Endometrial microvascular endothelial cells (primary cell): ENCODE data around the gene CAP2. TPM values are rescaled to one million over a fixed set of nuclear protein-coding genes. Genes with fewer than 3 reads are reported as not detected.
"Not testable (repeated sequence)": the region's sequence is repeated elsewhere in the genome, so short reads cannot be mapped to it uniquely, and the experiment has no call there.

Source experiments
- in situ Hi-C: cut with HindIII; loops from 2 replicates; pipeline ENCODE4 v1.10.0; 2017; ENCODE audit warnings: low sequenced_read_pairs, low pct_unique_long_range_greater_than_20kb; ENCODE audit errors: inconsistent ontology term
- total RNA-seq: library from RNA; depleted of rRNA; stranded (reverse); fragments of >200 nt; gene quantifications from one replicate; pipeline ENCODE4 v1.2.3, GENCODE V29; 2015; ENCODE audit errors: inconsistent ontology term

CAP2 gene
- total RNA-seq, 1 donor from 2014 or later, result 25.9 TPM

DNA sequence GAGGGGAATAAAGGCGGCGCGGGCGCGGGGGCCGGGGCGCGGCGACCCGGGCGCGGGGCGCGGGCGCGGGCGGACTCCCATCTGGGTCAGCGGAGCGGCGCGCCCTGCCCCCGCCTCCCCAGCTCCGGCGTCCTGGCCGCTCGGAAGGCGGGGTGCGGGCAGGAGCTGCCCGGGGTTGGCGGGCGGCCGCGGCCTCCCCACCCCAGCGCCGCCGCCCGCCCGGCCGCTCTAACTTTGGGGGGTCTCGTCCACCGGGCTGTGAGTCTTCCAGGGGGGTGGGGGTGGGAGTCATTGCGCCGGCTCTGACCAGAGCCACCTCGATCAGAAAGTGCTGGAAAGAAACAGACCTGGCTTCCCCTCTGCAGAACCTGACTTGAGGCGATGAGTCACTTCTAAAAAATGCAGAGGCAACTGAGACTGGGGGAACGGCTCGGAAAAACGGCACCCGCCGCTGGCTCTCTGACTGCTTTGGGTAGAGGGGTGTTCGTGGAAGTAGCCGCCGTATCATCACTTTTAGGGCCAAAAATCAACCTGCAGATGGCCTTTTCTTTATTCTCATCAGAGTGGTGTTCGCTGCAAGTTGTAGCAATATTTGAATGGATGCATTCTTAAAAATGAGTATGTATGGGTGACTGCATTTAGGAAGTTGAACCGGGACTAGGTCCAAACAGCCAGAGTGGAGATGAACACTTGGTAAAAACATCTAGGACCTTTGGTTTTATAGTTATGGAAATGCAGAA lies 667 bp downstream of the CAP2 start:
- in situ Hi-C loops, result no loop called here

- in situ Hi-C loops, result no loop called here
Measured at GRCh38 chr6:17395112-17395511, 1.7 kb downstream of the CAP2 start.

- in situ Hi-C loops, result no loop called here
Measured at GRCh38 chr6:17396256-17396655, 2.9 kb downstream of the CAP2 start.

- in situ Hi-C loops, result no loop called here
Measured at GRCh38 chr6:17397764-17398194, 4.4 kb downstream of the CAP2 start.

GRCh38 chr6:17405181-17405943 lies 12.0 kb downstream of the CAP2 start:
- in situ Hi-C loops, result not testable (repeated sequence)

DNA sequence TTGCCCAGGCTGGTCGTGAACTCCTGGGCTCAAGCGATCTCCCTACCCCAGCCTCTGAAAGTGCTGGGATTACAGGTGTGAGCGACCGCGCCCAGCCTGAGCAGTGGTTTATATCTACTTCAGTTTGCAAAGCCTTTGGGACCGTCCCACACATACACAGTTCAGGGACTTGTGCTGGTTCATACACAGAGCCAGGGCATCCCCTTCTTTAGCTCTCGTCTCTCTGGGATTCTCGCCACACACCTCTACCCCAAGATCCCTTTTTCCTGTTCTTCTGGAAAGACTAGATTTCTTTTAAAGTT lies 12.5 kb downstream of the CAP2 start:
- in situ Hi-C loops, result no loop called here

DNA sequence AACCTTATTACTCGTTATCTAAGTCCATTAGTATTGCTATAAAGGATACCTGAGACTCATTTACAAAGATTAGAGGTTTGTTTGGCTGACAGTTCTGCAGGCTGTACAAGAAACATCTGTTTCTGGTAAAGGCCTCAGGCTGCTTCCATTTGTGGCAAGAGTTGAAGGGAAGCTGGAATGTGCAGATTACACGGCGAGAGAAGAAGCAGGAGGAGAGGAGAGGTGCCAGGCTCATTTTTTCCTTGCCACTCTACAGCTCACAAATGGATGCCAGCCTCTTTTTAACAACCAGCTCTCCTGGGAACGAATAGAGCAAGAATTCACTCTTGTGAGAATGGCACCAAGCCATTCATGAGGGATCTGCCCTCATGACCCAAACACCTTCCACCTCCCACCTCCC lies 14.7 kb downstream of the CAP2 start:
- in situ Hi-C loops, result no loop called here

DNA sequence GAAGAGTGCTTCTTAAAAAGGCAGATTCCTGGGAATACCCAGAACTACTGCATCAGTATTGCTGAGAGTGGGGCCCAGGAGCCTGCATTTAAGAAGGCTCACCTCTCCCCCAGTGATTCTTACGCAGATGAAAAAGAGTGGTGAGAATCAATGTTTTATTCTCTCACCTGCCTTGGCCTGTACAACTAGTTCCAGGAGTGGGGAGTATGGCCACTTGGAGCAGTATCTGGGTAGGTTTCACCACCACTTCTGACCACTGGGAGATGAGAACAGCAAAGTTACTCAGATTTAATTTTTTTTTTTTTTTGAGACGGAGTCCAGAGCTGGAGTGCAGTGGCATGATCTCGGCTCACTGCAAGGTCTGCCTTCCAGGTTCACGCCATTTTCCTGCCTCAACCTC lies 16.9 kb downstream of the CAP2 start:
- in situ Hi-C loops, result no loop called here

GRCh38 chr6:17413313-17413750 lies 19.9 kb downstream of the CAP2 start:
- in situ Hi-C loops, result no loop called here

- in situ Hi-C loops, result not testable (repeated sequence)
Measured at GRCh38 chr6:17414395-17414794, 21.0 kb downstream of the CAP2 start.

- in situ Hi-C loops, result no loop called here
Measured at GRCh38 chr6:17415321-17415720, 21.9 kb downstream of the CAP2 start.

DNA sequence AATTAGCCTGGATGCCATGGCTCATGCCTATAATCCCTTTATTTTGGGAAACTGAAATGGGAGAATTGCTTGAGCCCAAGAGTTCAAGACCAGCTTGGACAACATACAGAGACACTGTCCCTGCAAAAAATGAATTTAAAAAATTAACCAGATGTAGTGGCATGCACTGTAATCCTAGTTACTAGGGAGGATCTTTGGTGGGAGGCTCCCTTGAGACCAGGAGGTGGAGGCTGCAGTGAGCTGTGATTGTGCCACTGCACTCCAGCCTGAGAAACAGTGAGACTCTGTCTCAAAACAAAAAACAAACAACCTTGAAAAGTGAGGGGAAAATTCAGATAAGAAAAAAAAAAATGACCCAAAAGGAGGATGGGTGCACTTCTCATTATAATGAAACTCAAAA lies 23.4 kb downstream of the CAP2 start:
- in situ Hi-C loops, result no loop called here

- in situ Hi-C loops, result no loop called here
Measured at GRCh38 chr6:17417817-17418216, 24.4 kb downstream of the CAP2 start.

DNA sequence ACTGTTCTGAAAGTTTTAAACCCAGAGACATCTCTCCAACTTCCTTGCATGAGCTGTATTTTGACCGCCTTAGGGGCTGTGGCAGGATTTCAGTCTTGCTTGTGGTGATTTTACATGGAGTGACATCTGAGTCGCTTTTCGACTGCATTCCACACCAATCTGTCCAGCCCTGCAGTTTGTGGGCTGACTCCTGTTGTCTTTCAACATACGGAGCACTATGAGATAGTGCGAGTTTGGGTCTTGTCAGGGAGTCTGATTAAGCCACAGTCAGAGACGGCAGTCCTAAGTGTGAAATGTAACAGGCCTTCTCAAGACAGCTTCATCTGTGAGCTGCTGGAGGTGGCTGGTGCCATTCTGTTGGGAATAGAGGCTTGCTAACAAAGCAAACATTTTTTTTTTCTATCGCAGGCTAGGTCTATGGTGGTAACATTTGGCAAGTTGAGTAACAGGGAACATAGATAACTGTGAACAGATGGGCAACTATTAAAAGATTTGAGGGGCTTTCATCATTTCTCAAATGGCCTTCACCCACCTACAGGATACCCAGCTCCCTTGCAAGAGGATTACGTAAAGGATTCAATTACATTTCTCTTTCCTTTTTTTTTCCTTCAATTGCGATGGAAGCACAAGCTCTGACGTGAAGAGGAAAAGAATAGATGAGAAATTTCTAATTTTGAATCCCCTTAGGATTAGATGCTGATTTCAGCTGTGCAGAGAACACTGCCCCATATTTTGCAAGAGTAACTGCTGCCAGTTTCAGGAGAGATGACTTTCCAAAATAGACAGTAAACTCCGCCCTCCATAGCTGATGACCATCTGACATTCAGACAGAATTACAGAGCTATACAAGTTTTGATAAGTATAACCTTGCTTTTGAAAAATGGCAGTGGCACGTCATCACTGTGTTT lies 25.1 kb downstream of the CAP2 start:
- in situ Hi-C loops, result no loop called here

GRCh38 chr6:17419189-17419575 lies 25.8 kb downstream of the CAP2 start:
- in situ Hi-C loops, result no loop called here

DNA sequence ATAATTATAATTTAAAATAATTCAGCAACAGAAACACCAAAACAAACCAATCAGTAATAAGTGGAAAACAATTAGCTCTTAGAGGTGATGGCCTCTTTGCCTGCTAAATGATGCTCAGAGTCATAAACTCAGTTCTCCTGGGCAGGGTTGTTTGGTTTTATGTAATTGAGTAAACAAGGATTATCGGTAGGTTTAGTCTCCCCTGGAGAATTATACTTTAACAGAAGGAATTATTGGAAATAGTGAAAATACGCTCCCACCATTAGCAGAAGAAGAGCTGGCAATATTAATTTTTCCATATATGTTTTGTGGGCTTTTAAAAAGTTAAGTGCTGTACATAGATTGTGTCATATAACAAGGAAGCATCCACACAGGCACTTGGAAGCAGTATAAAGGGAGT lies 27.0 kb downstream of the CAP2 start:
- in situ Hi-C loops, result no loop called here

- in situ Hi-C loops, result no loop called here
Measured at GRCh38 chr6:17421406-17421805, 28.0 kb downstream of the CAP2 start.

- in situ Hi-C loops, result no loop called here
Measured at GRCh38 chr6:17423026-17423425, 29.6 kb downstream of the CAP2 start.

DNA sequence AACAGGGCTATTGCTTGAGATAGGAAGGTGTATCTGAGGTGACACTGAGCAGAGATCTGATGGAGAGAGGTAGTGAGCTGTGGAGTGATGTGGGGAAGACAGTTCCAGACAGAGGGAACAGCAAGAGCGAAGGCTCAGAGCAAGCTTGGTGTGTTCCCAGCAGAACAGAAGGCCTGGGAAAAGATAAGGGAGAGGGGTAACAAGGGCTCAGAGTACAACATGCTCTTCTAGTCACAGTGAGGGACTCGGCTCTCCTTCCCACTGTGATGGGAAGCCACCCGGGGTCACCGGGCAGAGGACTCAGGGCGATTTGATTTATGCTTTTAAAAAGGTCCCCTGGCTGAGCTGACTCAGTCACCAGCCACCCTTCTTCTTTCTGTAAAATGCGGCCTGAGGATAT lies 33.7 kb downstream of the CAP2 start:
- in situ Hi-C loops, result no loop called here

GRCh38 chr6:17427617-17428016 lies 34.2 kb downstream of the CAP2 start:
- in situ Hi-C loops, result no loop called here
